Mucosa of stomach (tissue), 1 donor: ENCODE measurements around the gene CARTPT.

Experiments
- H3K27me3 ChIP-seq: one replicate; pipeline ENCODE4 v1.7.0; 2013; ENCODE audit warnings: mild to moderate bottlenecking, low read length; ENCODE audit not compliant: control insufficient read depth, insufficient read depth
- H3K36me3 ChIP-seq: one replicate; pipeline ENCODE4 v1.7.0; 2013; ENCODE audit warnings: low read length; ENCODE audit not compliant: control insufficient read depth, insufficient read depth
- H3K4me1 ChIP-seq: one replicate; pipeline ENCODE4 v1.7.0; 2013; ENCODE audit warnings: mild to moderate bottlenecking, low read length; ENCODE audit not compliant: control insufficient read depth, insufficient read depth
- H3K4me3 ChIP-seq: one replicate; pipeline ENCODE4 v1.7.0; 2013; ENCODE audit warnings: low read length
- H3K9ac ChIP-seq: one replicate; pipeline ENCODE4 v1.7.0; 2013; ENCODE audit warnings: mild to moderate bottlenecking, low read length, moderate library complexity
- H3K9me3 ChIP-seq: one replicate; pipeline ENCODE4 v1.7.0; 2013; ENCODE audit warnings: mild to moderate bottlenecking, low read length, moderate library complexity; ENCODE audit not compliant: control insufficient read depth
- donor health status: Pancreatic carcinoma.

Gene CARTPT

GRCh38 chr5:71700803-71701202 is 18.3 kb upstream of the CARTPT start:
- Histone ChIP-seq H3K4me1 (no peaks in the 10 kb centered on the region), H3K36me3 (no peaks in the 10 kb centered on the region), H3K4me3 (no peak overlapping the region), H3K27me3 (no peaks in the 10 kb centered on the region), H3K9me3 (no peaks in the 10 kb centered on the region), H3K9ac (no peak overlapping the region)

- Histone ChIP-seq H3K4me1 (no peaks in the 10 kb centered on the region), H3K36me3 (no peaks in the 10 kb centered on the region), H3K9ac (no peak overlapping the region), H3K27me3 (no peaks in the 10 kb centered on the region), H3K9me3 (no peaks in the 10 kb centered on the region), H3K4me3 (no peak overlapping the region)
Measured at GRCh38 chr5:71701407-71701806, 17.7 kb upstream of the CARTPT start.

GRCh38 chr5:71703941-71704340 is 15.1 kb upstream of the CARTPT start:
- H3K36me3 ChIP-seq: no peaks in the 10 kb centered on the region
- no peaks in the 10 kb centered on the region for H3K9me3 ChIP-seq
- no peaks in the 10 kb centered on the region for H3K4me1 ChIP-seq
- H3K9ac ChIP-seq: no peak overlapping the region
- no peak overlapping the region for H3K4me3 ChIP-seq
- H3K27me3 ChIP-seq: no peaks in the 10 kb centered on the region

GRCh38 chr5:71705421-71705820 is 13.7 kb upstream of the CARTPT start:
- Histone ChIP-seq H3K9ac (no peak overlapping the region), H3K4me1 (no peaks in the 10 kb centered on the region), H3K4me3 (no peak overlapping the region), H3K9me3 (no peaks in the 10 kb centered on the region), H3K27me3 (no peaks in the 10 kb centered on the region), H3K36me3 (no peaks in the 10 kb centered on the region)

GRCh38 chr5:71706906-71707305 is 12.2 kb upstream of the CARTPT start:
- Histone ChIP-seq H3K4me3 (no peak overlapping the region), H3K9ac (no peak overlapping the region), H3K9me3 (no peaks in the 10 kb centered on the region), H3K4me1 (no peaks in the 10 kb centered on the region), H3K27me3 (no peaks in the 10 kb centered on the region), H3K36me3 (no peaks in the 10 kb centered on the region)

- Histone ChIP-seq H3K9me3 (no peaks in the 10 kb centered on the region), H3K4me3 (no peak overlapping the region), H3K9ac (no peak overlapping the region), H3K4me1 (peaks cover 5% of the 10 kb centered on the region), H3K27me3 (no peaks in the 10 kb centered on the region), H3K36me3 (no peaks in the 10 kb centered on the region)
Measured at GRCh38 chr5:71711610-71712009, 7.5 kb upstream of the CARTPT start.

GRCh38 chr5:71714911-71715310 is 4.2 kb upstream of the CARTPT start:
- Histone ChIP-seq H3K36me3 (no peaks in the 10 kb centered on the region), H3K4me3 (no peak overlapping the region), H3K9ac (no peak overlapping the region), H3K4me1 (peaks cover 5% of the 10 kb centered on the region), H3K9me3 (no peaks in the 10 kb centered on the region), H3K27me3 (peaks cover 24% of the 10 kb centered on the region)

- Histone ChIP-seq H3K36me3 (no peaks in the 10 kb centered on the region), H3K9ac (no peak overlapping the region), H3K27me3 (peaks cover 10% of the 10 kb centered on the region), H3K4me3 (no peak overlapping the region), H3K4me1 (no peaks in the 10 kb centered on the region), H3K9me3 (no peaks in the 10 kb centered on the region)
Measured at GRCh38 chr5:71727978-71728377, 8.9 kb downstream of the CARTPT start.

- H3K9ac ChIP-seq: no peak overlapping the region
- H3K9me3 ChIP-seq: no peaks in the 10 kb centered on the region
- H3K4me1 ChIP-seq: no peaks in the 10 kb centered on the region
- H3K36me3 ChIP-seq: no peaks in the 10 kb centered on the region
- no peak overlapping the region for H3K4me3 ChIP-seq
- H3K27me3 ChIP-seq: peaks cover 10% of the 10 kb centered on the region
Measured at GRCh38 chr5:71731015-71731414, 11.9 kb downstream of the CARTPT start.

- no peak overlapping the region for H3K4me3 ChIP-seq
- H3K9me3 ChIP-seq: no peaks in the 10 kb centered on the region
- H3K27me3 ChIP-seq: peaks cover 10% of the 10 kb centered on the region
- no peak overlapping the region for H3K9ac ChIP-seq
- H3K36me3 ChIP-seq: no peaks in the 10 kb centered on the region
- H3K4me1 ChIP-seq: no peaks in the 10 kb centered on the region
Measured at GRCh38 chr5:71732011-71732410, 12.9 kb downstream of the CARTPT start.

- no peaks in the 10 kb centered on the region for H3K27me3 ChIP-seq
- H3K4me1 ChIP-seq: no peaks in the 10 kb centered on the region
- no peaks in the 10 kb centered on the region for H3K9me3 ChIP-seq
- H3K36me3 ChIP-seq: no peaks in the 10 kb centered on the region
- H3K4me3 ChIP-seq: no peak overlapping the region
- H3K9ac ChIP-seq: no peak overlapping the region
Measured at GRCh38 chr5:71734141-71734540, 15.1 kb downstream of the CARTPT start.

GRCh38 chr5:71737931-71738539 is 19.0 kb downstream of the CARTPT start:
- Histone ChIP-seq H3K27me3 (no peaks in the 10 kb centered on the region), H3K36me3 (no peaks in the 10 kb centered on the region), H3K4me1 (peaks cover 1% of the 10 kb centered on the region), H3K9me3 (no peaks in the 10 kb centered on the region), H3K4me3 (no peak overlapping the region), H3K9ac (no peak overlapping the region)
